ENCODE measurements around the gene ARHGAP10. TPM values are rescaled to one million over a fixed set of nuclear protein-coding genes. Genes with fewer than 3 reads are reported as not detected.

ARHGAP10 gene
- total RNA-seq, 1 experiment from 2014 or later: 9.0 TPM

DNA sequence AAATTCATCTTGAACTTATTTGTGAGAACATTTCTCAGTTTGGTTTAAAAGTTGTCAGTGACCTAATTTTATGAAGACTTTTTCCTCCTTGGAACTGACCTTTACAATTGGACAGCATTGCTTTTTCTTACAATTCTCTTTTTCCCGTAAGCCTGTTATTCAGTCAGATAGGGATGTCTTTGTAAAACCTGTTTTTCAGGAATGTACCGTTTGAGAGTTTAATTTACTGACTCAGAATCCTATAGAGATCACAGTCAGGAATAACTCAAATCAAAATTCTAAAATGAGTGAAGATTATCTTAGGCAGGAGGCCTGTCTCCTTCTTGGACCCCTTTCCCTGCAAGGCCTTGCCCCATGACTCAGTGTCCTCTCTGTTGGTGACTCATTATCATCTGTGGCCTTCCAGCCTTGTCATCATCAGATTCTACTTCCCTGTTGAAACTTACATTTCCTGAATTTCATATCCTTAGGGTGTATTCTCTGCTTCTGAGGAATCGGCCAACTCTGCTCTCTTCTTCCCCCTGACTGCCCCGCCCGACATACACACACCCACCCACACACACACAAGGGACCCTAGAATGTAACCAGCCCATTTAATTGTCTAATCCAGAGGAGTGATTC is 99.8 kb downstream of the ARHGAP10 start:
- BruUV-seq (replicated peaks): no TSS peak
- CTCF ChIA-PET: no interaction called here
- Histone ChIP-seq H3K9ac (ENCODE audit: low read length) (peak overlapping the region; percentile 10), H3F3A (ENCODE audit: low read length, unreplicated experiment) (peaks cover 9% of the 10 kb centered on the region), H3K4me1 (ENCODE audit: insufficient read depth, low read length) (peaks cover 31% of the 10 kb centered on the region), H3K4me2 (ENCODE audit: low read length) (peak overlapping the region; percentile 84), H3K9me2 (replicated peaks; ENCODE audit: low read length) (no peaks in the 10 kb centered on the region), H3K36me3 (ENCODE audit: low read depth, low read length) (no peaks in the 10 kb centered on the region), H3K27ac (ENCODE audit: low read length) (peak overlapping the region; percentile 93), H3K79me2 (ENCODE audit: low read length) (no peaks in the 10 kb centered on the region), H4K20me1 (ENCODE audit: low read length) (no peaks in the 10 kb centered on the region), H3K9me3 (ENCODE audit: low read length) (no peaks in the 10 kb centered on the region), H3K4me3 (ENCODE audit: low read length) (peak overlapping the region; percentile 60), H3K27me3 (ENCODE audit: low read length) (no peaks in the 10 kb centered on the region), H2AFZ (ENCODE audit: low read length) (peak overlapping the region; percentile 75)
- no peak for TF ChIP-seq EZH2 (IDR thresholded peaks at IDR 0.05; ENCODE audit: low read length, unreplicated experiment)
- no peak for TF ChIP-seq EZH2phosphoT487 (IDR thresholded peaks at IDR 0.05; ENCODE audit: borderline replicate concordance, low read length)
- TF ChIP-seq CTCF (conservative IDR thresholded peaks at IDR 0.05; ENCODE audit: low read depth, low read length): no peak
- POLR2A ChIA-PET (ENCODE audit: unreplicated experiment): no interaction called here
- intact Hi-C loops (cut with micrococcal nuclease): loop anchor here (5.0 to 10.0 kb wide), 2 partner anchors 47 to 99 kb away; partner anchors contain the start of gene ARHGAP10
- DNase-seq (peak; percentile 89), ATAC-seq (peak; percentile 84)

GRCh38 chr4:147833254-147833653 is 101.4 kb downstream of the ARHGAP10 start:
- Histone ChIP-seq H3K4me1 (ENCODE audit: insufficient read depth, low read length) (peaks cover 31% of the 10 kb centered on the region), H3K27ac (ENCODE audit: low read length) (no peak overlapping the region), H3K9me2 (replicated peaks; ENCODE audit: low read length) (no peaks in the 10 kb centered on the region), H3F3A (ENCODE audit: low read length, unreplicated experiment) (peaks cover 9% of the 10 kb centered on the region), H3K9me3 (ENCODE audit: low read length) (no peaks in the 10 kb centered on the region), H2AFZ (ENCODE audit: low read length) (no peak overlapping the region), H3K4me3 (ENCODE audit: low read length) (no peak overlapping the region), H3K36me3 (ENCODE audit: low read depth, low read length) (no peaks in the 10 kb centered on the region), H4K20me1 (ENCODE audit: low read length) (no peaks in the 10 kb centered on the region), H3K4me2 (ENCODE audit: low read length) (no peak overlapping the region), H3K27me3 (ENCODE audit: low read length) (no peaks in the 10 kb centered on the region), H3K79me2 (ENCODE audit: low read length) (no peaks in the 10 kb centered on the region), H3K9ac (ENCODE audit: low read length) (no peak overlapping the region)
- no TSS peak for BruUV-seq (replicated peaks)
- ChIA-PET CTCF (no interaction called here), POLR2A (ENCODE audit: unreplicated experiment) (no interaction called here)
- no peak for ATAC-seq
- intact Hi-C loops (cut with micrococcal nuclease): loop anchor here (5.0 to 10.0 kb wide), 2 partner anchors 48 to 101 kb away; partner anchors contain the start of gene ARHGAP10
- DNase-seq: no peak
- TF ChIP-seq EZH2phosphoT487 (IDR thresholded peaks at IDR 0.05; ENCODE audit: borderline replicate concordance, low read length) (no peak), CTCF (conservative IDR thresholded peaks at IDR 0.05; ENCODE audit: low read depth, low read length) (no peak), EZH2 (IDR thresholded peaks at IDR 0.05; ENCODE audit: low read length, unreplicated experiment) (no peak)

DNA sequence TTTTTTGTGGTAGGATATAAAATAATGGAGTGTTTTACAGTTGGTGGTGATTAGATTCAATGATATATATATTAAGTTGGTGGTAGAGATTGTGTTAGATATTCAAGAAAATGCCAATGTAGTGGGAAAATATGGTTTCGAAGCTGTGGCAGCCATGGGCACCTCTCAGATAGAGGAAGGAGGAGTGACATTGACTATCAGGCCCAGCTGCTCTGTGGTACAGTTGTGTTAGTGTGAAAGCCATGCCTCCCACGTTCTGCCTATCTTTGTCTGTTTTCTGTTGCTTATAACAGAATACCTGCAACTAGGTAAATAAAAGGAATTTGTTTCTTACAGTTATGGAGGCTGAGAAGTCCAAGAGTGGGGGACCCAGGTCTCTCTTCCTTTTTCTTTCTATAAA is 101.9 kb downstream of the ARHGAP10 start:
- peaks cover 9% of the 10 kb centered on the region for H3F3A ChIP-seq (ENCODE audit: low read length, unreplicated experiment)
- no peak for TF ChIP-seq EZH2 (IDR thresholded peaks at IDR 0.05; ENCODE audit: low read length, unreplicated experiment)
- no peak for TF ChIP-seq EZH2phosphoT487 (IDR thresholded peaks at IDR 0.05; ENCODE audit: borderline replicate concordance, low read length)
- no peak for TF ChIP-seq CTCF (conservative IDR thresholded peaks at IDR 0.05; ENCODE audit: low read depth, low read length)
- ATAC-seq (no peak), DNase-seq (no peak)
- H3K27me3 ChIP-seq (ENCODE audit: low read length): no peaks in the 10 kb centered on the region
- intact Hi-C loops (cut with micrococcal nuclease): loop anchor here (5.0 to 10.0 kb wide), 2 partner anchors 49 to 101 kb away; partner anchors contain the start of gene ARHGAP10
- no peak overlapping the region for H3K4me2 ChIP-seq (ENCODE audit: low read length)
- ChIA-PET CTCF (no interaction called here), POLR2A (ENCODE audit: unreplicated experiment) (interaction anchor here (0.5 kb wide), 1 partner anchor 229 kb away, joined by 4 read pairs; no protein-coding TSS in a partner anchor)
- H3K4me3 ChIP-seq (ENCODE audit: low read length): no peak overlapping the region
- H3K36me3 ChIP-seq (ENCODE audit: low read depth, low read length): no peaks in the 10 kb centered on the region
- no peaks in the 10 kb centered on the region for H3K79me2 ChIP-seq (ENCODE audit: low read length)
- H3K9me2 ChIP-seq (replicated peaks; ENCODE audit: low read length): no peaks in the 10 kb centered on the region
- no peak overlapping the region for H3K27ac ChIP-seq (ENCODE audit: low read length)
- H2AFZ ChIP-seq (ENCODE audit: low read length): no peak overlapping the region
- H3K9me3 ChIP-seq (ENCODE audit: low read length): no peaks in the 10 kb centered on the region
- no TSS peak for BruUV-seq (replicated peaks)
- H3K9ac ChIP-seq (ENCODE audit: low read length): no peak overlapping the region
- H4K20me1 ChIP-seq (ENCODE audit: low read length): no peaks in the 10 kb centered on the region
- H3K4me1 ChIP-seq (ENCODE audit: insufficient read depth, low read length): peaks cover 31% of the 10 kb centered on the region
